Epithelial cell of esophagus (primary cell): ENCODE measurements around the gene TULP1.

Experiments used
- DNase-seq: peaks from one replicate; pipeline ENCODE4 v3.0.0; 2010; ENCODE audit warnings: low read depth
- H3K4me3 ChIP-seq: 2 replicates; pipeline ENCODE4 v1.5.1; 2011; ENCODE audit warnings: mild to moderate bottlenecking, low read length, control low read depth
- TF ChIP-seq, protein P1 (sequence below): IDR thresholded peaks from 2 replicates; pipeline ENCODE4 v1.5.1; 2011; ENCODE audit warnings: low read depth, mild to moderate bottlenecking, low read length, control low read depth, inconsistent platforms; ENCODE audit not compliant: insufficient read depth; ENCODE audit errors: missing control alignments

The TULP1 gene

DNA sequence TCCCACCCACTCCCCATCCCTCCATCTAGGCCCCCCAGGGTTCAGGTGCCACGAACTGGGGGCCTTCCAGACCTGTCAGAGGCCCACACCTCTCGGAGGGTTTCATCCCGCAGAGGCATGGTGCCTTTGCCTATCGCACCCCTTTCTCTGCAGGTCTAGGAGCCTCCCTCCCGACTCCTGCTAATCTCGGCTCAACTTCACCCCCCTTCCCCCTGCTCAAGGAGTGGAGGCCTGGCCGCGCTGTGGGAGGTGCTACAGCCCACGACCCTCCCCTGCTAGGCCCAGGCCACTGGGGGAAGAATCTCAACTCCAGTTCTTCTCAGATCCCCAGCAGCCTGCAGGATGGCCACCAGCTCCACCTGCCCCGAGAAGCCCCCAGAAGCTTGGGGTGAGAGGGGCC, at the start of gene TULP1:
TSS of gene TULP1 (minus strand) at position 157 of the 400 bp plus-strand sequence. CDS start at position 119, 38 bp downstream.
- DNase-seq, result no peak
- H3K4me3 ChIP-seq, result no peak within 1 kb of the TSS
- TF ChIP-seq, protein P1, sequence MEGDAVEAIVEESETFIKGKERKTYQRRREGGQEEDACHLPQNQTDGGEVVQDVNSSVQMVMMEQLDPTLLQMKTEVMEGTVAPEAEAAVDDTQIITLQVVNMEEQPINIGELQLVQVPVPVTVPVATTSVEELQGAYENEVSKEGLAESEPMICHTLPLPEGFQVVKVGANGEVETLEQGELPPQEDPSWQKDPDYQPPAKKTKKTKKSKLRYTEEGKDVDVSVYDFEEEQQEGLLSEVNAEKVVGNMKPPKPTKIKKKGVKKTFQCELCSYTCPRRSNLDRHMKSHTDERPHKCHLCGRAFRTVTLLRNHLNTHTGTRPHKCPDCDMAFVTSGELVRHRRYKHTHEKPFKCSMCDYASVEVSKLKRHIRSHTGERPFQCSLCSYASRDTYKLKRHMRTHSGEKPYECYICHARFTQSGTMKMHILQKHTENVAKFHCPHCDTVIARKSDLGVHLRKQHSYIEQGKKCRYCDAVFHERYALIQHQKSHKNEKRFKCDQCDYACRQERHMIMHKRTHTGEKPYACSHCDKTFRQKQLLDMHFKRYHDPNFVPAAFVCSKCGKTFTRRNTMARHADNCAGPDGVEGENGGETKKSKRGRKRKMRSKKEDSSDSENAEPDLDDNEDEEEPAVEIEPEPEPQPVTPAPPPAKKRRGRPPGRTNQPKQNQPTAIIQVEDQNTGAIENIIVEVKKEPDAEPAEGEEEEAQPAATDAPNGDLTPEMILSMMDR, result no peak

DNA sequence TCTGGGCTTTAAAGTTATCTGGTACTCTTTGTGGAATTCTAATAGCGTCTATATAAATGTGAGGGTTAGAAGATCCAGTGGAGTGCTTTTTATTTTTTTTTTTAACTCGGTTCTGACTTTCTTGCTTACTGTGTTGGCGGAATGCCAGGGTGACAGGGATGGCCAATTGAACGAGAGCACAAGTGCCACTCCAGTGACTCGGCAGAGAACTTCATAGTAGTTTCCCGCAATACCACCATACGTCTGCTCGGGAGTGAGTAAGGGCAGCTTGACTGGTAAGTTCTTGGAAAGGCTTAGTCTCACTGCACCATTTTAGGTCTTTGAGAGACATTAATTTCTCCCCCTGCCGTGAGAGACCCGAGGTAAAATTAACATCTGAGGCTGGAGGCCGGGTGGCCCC, 49.4 kb upstream of the TULP1 start:
- TF ChIP-seq, protein P1, result no peak
- DNase-seq, result peak; percentile 48
- no peak overlapping the region for H3K4me3 ChIP-seq

DNA sequence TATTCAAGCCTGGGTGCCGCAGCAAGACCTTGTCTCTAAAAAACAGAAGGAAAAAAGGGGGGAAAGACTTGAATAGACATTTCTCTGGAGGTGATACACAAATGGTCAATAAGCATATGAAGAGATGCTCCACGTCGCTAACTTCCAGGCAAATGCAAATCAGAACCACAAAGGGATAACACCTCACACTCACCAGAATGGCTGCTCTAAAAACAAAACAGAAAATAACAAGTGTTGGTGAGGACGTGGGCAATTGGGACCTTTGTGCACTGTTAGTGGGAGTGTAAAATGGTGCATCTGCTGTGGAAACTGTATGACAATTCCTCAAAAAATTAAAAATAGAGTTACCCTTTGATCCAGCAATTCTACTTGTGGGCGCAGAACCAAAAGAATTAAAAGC, 48.4 kb upstream of the TULP1 start:
- H3K4me3 ChIP-seq, result no peak overlapping the region
- TF ChIP-seq, protein P1, result no peak
- no peak for DNase-seq

DNA sequence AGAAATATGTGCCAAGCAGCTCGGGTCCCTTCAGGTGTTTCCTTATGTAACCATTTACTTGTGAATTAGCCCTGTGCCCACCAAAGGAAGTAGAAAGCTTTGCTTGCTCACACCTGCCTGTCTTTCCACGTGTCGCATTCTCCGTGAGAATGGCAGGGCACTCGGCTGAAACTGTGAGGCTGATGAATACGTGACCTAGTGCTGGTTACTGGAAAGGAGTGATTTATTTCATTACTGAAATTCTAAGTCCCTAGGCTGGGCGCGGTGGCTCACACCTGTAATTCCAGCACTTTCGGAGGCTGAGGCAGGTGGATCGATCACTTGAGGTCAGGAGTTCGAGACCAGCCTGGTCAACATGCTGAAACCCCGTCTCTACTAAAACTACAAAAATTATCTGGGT, 45.9 kb upstream of the TULP1 start:
- no peak overlapping the region for H3K4me3 ChIP-seq
- no peak for DNase-seq
- TF ChIP-seq, protein P1, result no peak

DNA sequence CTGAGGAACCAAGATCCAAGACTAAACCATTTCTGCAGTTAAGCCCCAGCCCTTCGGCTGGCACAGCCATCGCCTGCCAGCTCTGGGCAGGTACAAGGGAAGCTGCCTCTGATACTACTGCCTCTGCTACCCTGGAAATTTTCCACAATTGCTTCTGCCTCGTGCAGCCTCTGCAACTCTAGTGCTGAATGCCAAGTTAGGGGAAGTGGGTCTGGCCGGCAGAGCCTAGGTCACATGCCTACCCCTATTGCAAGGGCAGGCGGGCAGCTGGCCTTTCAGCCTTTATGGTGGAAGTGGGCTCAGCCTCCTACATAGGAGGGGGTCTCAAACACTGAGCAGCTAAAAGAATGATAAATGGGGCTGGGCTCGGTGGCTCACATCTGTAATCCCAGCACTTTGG, 44.5 kb upstream of the TULP1 start:
- no peak overlapping the region for H3K4me3 ChIP-seq
- TF ChIP-seq, protein P1, result no peak
- no peak for DNase-seq

DNA sequence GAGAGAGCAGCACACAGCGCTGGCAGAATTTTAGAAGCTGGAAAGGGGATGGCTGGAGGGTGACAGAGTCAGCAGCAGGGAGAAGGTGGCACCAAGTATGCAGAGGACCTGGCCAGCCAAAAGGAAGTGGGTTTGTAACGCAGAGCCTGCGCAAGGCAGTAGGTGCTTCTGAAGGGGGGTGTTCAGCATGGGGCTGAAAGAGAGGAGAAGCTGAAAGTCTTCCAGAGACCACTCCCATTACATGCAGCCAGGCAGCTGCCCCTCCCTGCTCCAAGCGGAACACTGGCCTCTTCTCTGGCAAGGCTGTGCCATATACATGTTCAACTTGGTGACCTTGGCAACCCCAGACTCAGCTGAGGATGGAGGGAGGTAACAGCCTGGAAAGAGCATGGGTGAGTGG, 42.1 kb upstream of the TULP1 start:
- H3K4me3 ChIP-seq, result no peak overlapping the region
- no peak for DNase-seq
- TF ChIP-seq, protein P1, result no peak

DNA sequence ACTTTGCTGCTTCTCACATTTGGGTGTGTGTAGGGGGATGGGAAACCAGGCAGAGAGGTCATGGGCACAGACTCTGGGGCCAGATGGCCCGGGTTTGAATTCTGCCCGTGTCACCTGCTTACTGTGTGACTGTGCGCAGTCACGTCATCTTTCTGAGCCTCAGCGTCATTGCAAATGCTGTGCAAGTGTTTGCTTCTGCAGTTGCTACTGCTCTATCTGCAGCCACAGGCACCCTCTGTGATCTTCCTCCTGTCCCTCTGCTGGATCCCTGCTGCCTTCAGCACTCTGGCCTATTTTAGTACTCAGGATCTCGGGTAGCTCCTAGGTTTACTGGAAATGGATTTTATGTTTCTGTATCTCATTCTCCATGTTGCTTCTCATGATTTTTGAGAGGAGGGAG, 40.6 kb upstream of the TULP1 start:
- H3K4me3 ChIP-seq, result no peak overlapping the region
- TF ChIP-seq, protein P1, result no peak
- DNase-seq, result no peak
